HUES64 (cell line): ENCODE measurements around the gene PPP2R5A.
"Not testable (repeated sequence)": the region's sequence is repeated elsewhere in the genome, so short reads cannot be mapped to it uniquely, and the experiment has no call there.

Experiments used
- H3K27ac ChIP-seq: 2 replicates; pipeline ENCODE4 v1.7.0; 2013; ENCODE audit warnings: low read depth, low read length, inconsistent platforms
- H3K27me3 ChIP-seq: 2 replicates; pipeline ENCODE4 v1.6.1; 2013; ENCODE audit warnings: mild to moderate bottlenecking, low read length; ENCODE audit not compliant: insufficient read depth
- H3K36me3 ChIP-seq: 2 replicates; pipeline ENCODE4 v1.6.1; 2013; ENCODE audit warnings: mild to moderate bottlenecking, low read length; ENCODE audit not compliant: insufficient read depth
- H3K4me1 ChIP-seq: 2 replicates; pipeline ENCODE4 v1.6.1; 2013; ENCODE audit warnings: mild to moderate bottlenecking, low read length, moderate library complexity; ENCODE audit not compliant: insufficient read depth
- H3K4me3 ChIP-seq: 2 replicates; pipeline ENCODE4 v1.5.1; 2013; ENCODE audit warnings: mild to moderate bottlenecking, low read length, moderate library complexity
- H3K9ac ChIP-seq: 2 replicates; pipeline ENCODE4 v1.6.1; 2013; ENCODE audit warnings: mild to moderate bottlenecking, low read depth, low read length
- H3K9me3 ChIP-seq: 2 replicates; pipeline ENCODE4 v1.6.1; 2013; ENCODE audit warnings: low read depth, low read length; ENCODE audit not compliant: insufficient read depth
- WGBS: fragments of 150-250, 120-280 bp; methylation state at CpG from one replicate; pipeline ENCODE4 v1.1.7; 2013; ENCODE audit warnings: missing lambda C conversion rate; 5-methylcytosine and 5-hydroxymethylcytosine counted together

PPP2R5A gene

GRCh38 chr1:212302745-212303383 lies 17.7 kb downstream of the PPP2R5A start:
- Histone ChIP-seq H3K9ac (no peak overlapping the region), H3K27ac (no peak overlapping the region), H3K36me3 (no peaks in the 10 kb centered on the region), H3K4me3 (no peak overlapping the region), H3K27me3 (no peaks in the 10 kb centered on the region), H3K4me1 (no peaks in the 10 kb centered on the region), H3K9me3 (no peaks in the 10 kb centered on the region; the same call in 1 of the 2 replicates)
- WGBS: 93% methylated on average over 3 of the region's 6 CpGs

- Histone ChIP-seq H3K27me3 (no peaks in the 10 kb centered on the region), H3K9me3 (no peaks in the 10 kb centered on the region; the same call in 1 of the 2 replicates), H3K4me1 (peaks cover 5% of the 10 kb centered on the region), H3K9ac (no peak overlapping the region), H3K36me3 (no peaks in the 10 kb centered on the region), H3K27ac (no peak overlapping the region), H3K4me3 (no peak overlapping the region)
Observed at GRCh38 chr1:212305342-212305741, 20.1 kb downstream of the PPP2R5A start.

- H3K27me3 ChIP-seq, H3K9me3 ChIP-seq, H3K4me3 ChIP-seq, H3K4me1 ChIP-seq, H3K9ac ChIP-seq, H3K36me3 ChIP-seq, H3K27ac ChIP-seq: not testable (repeated sequence)
- WGBS: 88% methylated on average over 6 of the region's 7 CpGs
Observed at GRCh38 chr1:212305984-212306452, 20.8 kb downstream of the PPP2R5A start.

GRCh38 chr1:212309967-212310366 lies 24.8 kb downstream of the PPP2R5A start:
- H3K27me3 ChIP-seq: no peaks in the 10 kb centered on the region
- H3K9me3 ChIP-seq: no peaks in the 10 kb centered on the region; the same call in 1 of the 2 replicates
- peaks cover 17% of the 10 kb centered on the region for H3K4me1 ChIP-seq
- H3K4me3 ChIP-seq: no peak overlapping the region; the same call in 1 of the 2 replicates
- H3K36me3 ChIP-seq: no peaks in the 10 kb centered on the region
- H3K9ac ChIP-seq: 0 out of 2 replicates have a peak overlapping the region, but pooled peaks have one; percentile 7
- H3K27ac ChIP-seq: peak overlapping the region; percentile 82

- Histone ChIP-seq H3K4me1 (peaks cover 20% of the 10 kb centered on the region), H3K27me3 (no peaks in the 10 kb centered on the region), H3K36me3 (no peaks in the 10 kb centered on the region), H3K4me3 (no peak overlapping the region; the same call in 1 of the 2 replicates), H3K9ac (0 out of 2 replicates have a peak overlapping the region, but pooled peaks have one; percentile 7), H3K27ac (peak overlapping the region; percentile 82), H3K9me3 (no peaks in the 10 kb centered on the region; the same call in 1 of the 2 replicates)
- 73% methylated on average over 3 of the region's 3 CpGs for WGBS
Observed at GRCh38 chr1:212310383-212310782, 25.2 kb downstream of the PPP2R5A start.

GRCh38 chr1:212311836-212312497 lies 26.8 kb downstream of the PPP2R5A start:
- H3K27ac ChIP-seq: no peak overlapping the region
- peaks cover 33% of the 10 kb centered on the region for H3K4me1 ChIP-seq
- WGBS: 100% methylated on average over 1 of the region's 2 CpGs
- no peaks in the 10 kb centered on the region for H3K36me3 ChIP-seq
- H3K9ac ChIP-seq: no peak overlapping the region
- H3K4me3 ChIP-seq: no peak overlapping the region
- H3K9me3 ChIP-seq: no peaks in the 10 kb centered on the region
- no peaks in the 10 kb centered on the region for H3K27me3 ChIP-seq

- H3K4me3 ChIP-seq: no peak overlapping the region
- H3K4me1 ChIP-seq: peaks cover 33% of the 10 kb centered on the region
- no peaks in the 10 kb centered on the region for H3K36me3 ChIP-seq
- H3K27ac ChIP-seq: no peak overlapping the region
- no peaks in the 10 kb centered on the region for H3K27me3 ChIP-seq
- H3K9ac ChIP-seq: no peak overlapping the region
- H3K9me3 ChIP-seq: no peaks in the 10 kb centered on the region
- WGBS: 100% methylated on average over 1 of the region's 2 CpGs
Observed at GRCh38 chr1:212313616-212314015, 28.4 kb downstream of the PPP2R5A start.

GRCh38 chr1:212315184-212315583 lies 30.0 kb downstream of the PPP2R5A start:
- Histone ChIP-seq H3K27me3 (no peaks in the 10 kb centered on the region), H3K4me3 (no peak overlapping the region), H3K9me3 (no peaks in the 10 kb centered on the region), H3K9ac (no peak overlapping the region), H3K36me3 (no peaks in the 10 kb centered on the region), H3K27ac (no peak overlapping the region; the same call in 1 of the 2 replicates), H3K4me1 (peaks cover 30% of the 10 kb centered on the region)
- 75% methylated on average over 1 of the region's 2 CpGs for WGBS

- Histone ChIP-seq H3K27ac (peak overlapping the region; percentile 42; the same call in 1 of the 2 replicates), H3K4me1 (peaks cover 23% of the 10 kb centered on the region), H3K9ac (no peak overlapping the region), H3K36me3 (no peaks in the 10 kb centered on the region), H3K27me3 (no peaks in the 10 kb centered on the region), H3K4me3 (no peak overlapping the region), H3K9me3 (no peaks in the 10 kb centered on the region)
Observed at GRCh38 chr1:212315907-212316306, 30.7 kb downstream of the PPP2R5A start.

- WGBS: 93% methylated on average over 2 of the region's 2 CpGs
- H3K4me1 ChIP-seq: peaks cover 20% of the 10 kb centered on the region
- H3K36me3 ChIP-seq: no peaks in the 10 kb centered on the region
- no peak overlapping the region for H3K27ac ChIP-seq
- no peaks in the 10 kb centered on the region for H3K27me3 ChIP-seq
- H3K9ac ChIP-seq: no peak overlapping the region
- no peaks in the 10 kb centered on the region for H3K9me3 ChIP-seq
- H3K4me3 ChIP-seq: no peak overlapping the region
Observed at GRCh38 chr1:212317916-212318315, 32.7 kb downstream of the PPP2R5A start.

- H3K4me3 ChIP-seq, H3K9ac ChIP-seq, H3K27ac ChIP-seq, H3K36me3 ChIP-seq, H3K9me3 ChIP-seq, H3K27me3 ChIP-seq, H3K4me1 ChIP-seq: not testable (repeated sequence)
- 96% methylated on average over 7 of the region's 34 CpGs for WGBS
Observed at GRCh38 chr1:212321031-212321430, 35.8 kb downstream of the PPP2R5A start.
